HG02870 (cell line): ENCODE data around the gene FKRP.

Experiments
- ATAC-seq: cut with Tn5 transposase; IDR thresholded peaks from one replicate; pipeline ENCODE4 v1.9.1; 2021; ENCODE audit warnings: mild to moderate bottlenecking, moderate library complexity; ENCODE audit not compliant: unreplicated experiment

FKRP gene

DNA sequence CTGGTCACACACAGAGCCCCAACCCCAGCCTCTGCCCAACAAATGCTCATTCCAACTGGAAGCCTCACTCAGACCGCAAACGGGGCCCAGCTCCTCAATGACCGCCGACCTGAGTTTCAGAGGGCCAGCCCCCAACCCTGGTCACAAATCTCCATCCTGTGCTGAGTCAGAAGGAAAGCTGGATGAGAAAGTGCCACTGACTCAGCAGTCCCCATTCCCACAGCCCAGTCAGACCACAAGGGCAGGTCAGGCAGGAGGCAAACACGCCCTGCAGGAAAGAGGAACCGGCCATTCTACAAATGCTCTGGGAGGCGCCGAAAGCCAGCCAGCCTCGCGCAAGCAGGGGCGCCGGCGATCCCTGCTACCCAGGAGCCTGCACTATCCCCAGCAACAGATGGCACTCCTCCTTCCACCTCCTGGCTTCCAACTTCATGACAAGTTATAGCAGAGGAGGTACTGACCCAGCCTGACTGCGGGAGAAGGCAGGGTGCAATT lies 14.8 kb upstream of the FKRP start:
- no peak for ATAC-seq

DNA sequence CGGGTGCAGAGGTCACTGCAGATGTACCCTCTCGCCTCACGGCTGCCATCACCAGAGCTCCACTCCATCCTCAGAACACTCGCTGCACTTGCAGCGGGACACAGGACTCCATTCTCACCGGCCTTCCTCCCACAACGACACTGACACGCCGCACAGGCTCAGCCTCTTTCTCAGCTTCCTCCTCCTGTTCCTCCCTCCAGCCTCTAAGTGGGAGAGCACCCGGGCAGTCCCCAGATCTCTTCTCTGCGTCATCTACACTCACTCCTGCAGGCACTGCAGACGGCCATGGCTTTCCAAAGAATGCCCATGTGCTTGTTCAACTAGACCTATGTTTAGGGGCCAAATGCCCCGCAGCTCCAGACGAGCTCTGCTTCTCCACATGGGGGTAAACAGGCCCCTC lies 14.3 kb upstream of the FKRP start:
- no peak for ATAC-seq

DNA sequence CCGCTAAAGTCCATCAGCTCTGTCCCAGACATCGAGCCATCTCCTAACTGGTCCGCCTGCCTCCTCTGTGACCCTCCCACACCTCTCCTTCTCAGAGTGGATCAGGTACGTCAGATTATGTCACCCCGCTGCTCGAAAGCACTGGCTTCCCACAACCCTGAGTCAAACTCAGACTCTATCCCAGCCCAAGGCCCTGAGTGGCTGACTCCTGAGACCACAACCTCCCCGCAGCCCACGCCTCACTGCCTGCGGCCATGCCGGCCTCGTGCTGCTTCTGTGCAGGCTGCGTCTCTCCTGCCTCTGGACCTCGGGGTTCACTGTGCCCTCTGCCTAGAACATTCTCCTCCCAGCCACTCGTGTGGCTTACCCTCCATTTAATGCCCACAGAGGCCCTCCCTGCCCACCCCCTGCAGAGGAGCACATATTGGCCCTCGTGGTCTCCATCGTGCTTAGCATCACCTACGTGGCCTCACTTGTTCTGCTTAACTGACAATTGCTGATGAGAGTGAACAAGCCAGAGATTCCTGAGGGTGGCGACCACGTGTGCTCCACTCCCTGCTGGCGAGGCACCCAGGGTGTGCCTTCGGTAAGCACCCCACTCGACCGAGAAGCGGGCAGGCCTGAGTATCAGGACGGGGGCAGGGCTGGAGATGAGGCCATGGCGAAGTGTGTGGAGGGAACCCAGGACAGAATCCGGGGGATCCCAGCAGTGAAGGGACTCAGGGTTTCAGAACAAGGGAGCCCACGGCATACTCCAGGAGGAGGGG lies 13.5 kb upstream of the FKRP start:
- no peak for ATAC-seq

DNA sequence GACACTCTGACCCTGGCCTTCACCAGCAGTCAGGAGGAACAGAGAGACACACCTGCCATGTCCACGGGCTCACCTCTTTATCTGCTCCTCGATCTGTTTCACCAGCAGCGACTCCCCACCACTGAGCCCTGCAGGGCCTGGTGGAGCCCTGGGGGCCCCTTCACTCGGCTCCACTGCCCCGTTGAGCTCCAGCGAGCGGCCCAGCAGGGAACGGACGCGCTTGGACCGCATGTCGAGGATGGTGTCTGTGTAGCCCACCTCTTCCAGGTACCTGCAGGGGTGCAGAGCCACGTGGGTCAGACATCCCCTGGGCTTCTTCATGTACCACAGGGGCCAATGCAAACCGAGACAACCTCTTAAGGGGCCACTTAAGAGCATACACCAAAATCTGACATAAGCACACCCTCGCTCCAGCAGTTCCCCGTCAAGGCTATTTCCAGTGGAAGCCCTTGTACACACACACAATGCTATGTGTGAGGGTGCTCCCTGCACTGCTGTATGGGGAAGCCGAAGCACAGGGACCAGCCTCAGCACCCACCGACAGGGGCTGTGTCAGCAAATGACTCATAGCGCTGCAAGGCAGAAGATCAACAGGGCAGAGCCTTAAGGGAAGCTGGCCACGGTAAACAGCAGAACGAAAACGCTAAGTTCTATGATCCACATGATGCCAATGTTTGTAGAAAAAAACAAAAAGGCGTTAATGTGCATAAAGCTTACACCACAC lies 12.7 kb upstream of the FKRP start:
- no peak for ATAC-seq

DNA sequence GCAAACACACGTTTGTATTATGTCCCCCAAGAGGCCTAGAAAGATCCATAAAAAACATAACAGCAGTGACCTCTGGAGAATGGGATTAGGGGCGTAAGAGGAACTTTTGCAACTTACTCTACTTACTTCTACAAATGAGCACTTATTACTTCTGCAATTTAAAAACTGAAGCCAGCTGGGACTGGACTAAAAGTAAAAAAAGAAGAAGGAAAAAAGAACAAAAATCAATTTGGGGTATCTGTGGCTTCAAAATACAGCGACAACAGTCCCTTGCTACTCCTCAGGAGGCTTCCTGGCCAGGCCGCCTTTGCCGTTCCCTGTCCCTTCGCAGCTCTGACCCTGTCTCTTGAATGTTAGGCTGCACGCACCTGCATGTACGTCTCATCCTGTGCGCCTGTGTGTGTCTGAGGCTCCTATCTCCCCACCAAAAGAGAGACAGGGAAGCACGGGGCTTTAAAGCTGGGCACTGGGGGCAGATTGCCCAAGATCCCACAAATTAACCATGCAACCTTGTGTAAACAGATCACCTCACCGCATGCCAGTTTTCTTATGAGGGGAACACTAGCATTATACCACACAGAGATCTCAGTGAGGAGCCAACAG lies 12.1 kb upstream of the FKRP start:
- no peak for ATAC-seq

DNA sequence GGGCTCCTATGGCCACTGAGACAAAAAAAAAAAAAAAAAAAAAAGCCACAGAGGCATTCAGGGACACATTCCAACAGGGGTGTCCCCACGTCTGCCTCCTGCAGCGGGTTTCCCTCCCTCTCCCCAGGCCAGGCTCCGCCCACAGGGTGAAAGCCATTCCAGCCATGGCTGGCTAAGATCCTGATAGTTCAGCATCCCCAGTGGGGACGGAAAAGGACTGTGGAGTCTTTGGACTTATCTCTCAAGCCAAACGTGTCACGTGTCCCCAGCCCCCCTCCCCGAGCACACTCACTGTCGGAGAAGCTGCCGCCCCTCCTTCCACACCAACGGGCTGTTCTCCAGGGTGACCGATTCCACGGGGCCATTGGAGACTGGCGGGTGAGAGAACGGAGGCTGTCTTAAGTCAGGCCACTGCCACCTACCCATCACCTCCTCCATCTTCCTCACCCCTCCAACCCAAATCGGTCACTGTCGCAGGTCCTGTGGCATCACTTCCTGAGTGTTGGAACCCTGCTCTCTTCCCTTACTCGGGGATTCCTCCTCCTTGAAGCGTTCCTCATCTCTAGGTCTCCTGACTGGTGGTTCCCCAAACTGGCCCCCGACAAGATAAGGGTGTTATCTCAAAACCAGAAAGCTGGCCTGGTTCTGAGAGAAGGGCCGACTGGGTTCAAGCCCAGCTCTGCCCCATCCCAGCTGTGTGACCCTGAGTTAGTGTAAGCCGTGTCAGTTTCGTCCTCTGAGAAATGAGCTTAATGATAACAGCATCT lies 9.1 kb upstream of the FKRP start:
- no peak for ATAC-seq

DNA sequence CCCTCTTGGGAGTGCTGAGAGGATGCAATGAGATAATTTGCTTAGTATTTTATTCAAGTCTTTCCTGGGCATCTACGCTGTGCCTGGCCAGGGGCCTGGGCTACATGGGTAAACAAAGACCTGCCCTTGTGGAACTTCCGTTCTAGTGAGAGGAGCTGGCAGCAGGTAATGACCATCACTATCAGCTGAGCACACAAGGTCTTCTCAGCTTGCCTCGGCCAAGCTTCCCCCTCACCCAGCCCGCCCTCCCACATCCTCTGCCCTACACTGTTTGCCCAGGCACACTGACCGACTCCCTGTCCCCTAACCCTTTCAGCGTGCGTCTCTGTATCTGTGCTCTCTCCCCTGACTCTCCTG lies 8.6 kb upstream of the FKRP start:
- no peak for ATAC-seq

DNA sequence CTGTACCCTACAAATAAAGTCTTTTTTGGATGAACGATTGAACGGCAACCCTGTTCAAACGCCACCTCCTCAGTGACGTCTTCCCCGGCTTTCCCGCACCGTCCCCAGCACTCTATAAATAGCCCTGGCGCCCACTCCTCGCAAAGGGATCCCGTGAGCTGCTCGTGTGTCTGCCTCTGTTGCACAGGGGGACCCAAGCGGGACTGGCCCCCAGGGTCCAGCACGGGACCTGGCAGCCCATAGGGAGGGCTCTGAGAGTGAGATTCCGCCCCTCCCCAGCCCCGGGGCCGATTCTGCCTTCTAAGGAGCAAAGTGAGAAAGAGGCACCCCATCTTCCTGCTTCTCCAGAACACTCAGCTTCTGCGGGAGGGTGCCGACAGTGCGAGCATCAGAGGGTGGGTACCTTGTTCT lies 8.1 kb upstream of the FKRP start:
- ATAC-seq, result no peak

DNA sequence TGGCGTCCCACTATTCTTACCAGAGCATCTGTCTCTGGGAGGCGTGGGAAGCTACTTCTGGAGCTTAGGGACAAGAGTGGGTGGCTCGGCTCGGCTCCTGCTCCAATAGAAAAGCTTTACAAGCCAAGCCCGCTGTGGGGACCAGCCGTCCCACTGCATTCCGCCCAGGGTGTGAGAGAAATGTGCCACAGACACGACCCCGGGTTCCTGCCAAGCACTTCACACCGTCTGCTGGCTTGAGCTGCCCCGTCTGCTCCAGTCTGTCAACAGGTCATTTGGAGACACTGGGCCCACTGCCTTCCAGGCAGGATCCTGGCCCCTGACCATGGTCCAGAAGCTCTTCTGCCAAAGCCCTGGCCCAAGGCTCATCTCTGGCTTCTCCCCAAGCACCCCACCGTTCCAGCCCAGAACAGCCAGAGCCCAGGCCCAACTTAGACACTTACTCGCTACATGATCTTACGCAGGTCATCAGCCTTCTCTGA lies 6.5 kb upstream of the FKRP start:
- ATAC-seq, result no peak

DNA sequence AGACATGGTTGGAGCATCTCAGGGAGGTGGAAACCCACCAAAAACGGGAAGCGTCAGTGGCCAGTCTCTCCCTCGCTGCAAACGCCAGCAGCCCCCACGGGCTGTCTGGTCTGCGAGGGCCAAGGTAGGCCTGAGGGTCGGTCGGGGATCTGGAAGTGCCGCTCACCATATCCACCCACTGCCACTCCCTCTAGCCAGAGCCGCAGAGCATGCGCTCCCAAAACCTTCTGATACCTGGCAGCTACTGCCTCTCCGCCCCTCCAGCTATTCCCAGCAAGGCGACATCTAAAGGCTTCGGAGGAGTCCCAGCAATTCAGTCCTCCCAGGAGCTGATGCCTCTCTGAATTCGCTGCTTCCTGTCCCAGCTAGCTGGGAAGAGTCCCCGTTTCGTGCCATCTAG lies 4.4 kb upstream of the FKRP start:
- no peak for ATAC-seq

DNA sequence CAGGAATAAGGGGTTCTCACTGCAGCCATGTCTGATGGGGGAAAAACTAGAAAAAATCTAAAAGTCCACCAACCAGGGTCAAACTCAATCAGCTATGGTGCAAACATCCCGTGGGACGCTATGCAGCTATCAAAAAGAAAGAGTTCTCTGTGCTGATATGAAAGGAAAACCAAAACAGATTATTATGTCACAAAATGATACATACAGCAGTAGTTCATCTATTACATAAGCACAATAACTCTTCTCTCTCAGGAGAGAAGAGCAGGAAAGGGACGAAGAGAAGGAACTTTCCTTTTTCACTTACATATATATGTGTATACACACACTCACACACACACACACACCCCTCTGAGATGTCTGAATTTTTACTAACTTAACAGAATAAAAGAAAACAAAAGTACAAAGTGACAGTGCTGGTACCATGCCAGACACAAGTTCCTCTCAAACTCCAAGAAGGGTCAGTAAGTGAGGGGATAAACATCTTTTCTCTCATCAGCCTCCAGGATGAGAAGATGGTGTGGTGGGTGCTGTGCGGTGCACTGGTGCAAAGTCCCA lies 2.9 kb upstream of the FKRP start:
- ATAC-seq, result no peak

DNA sequence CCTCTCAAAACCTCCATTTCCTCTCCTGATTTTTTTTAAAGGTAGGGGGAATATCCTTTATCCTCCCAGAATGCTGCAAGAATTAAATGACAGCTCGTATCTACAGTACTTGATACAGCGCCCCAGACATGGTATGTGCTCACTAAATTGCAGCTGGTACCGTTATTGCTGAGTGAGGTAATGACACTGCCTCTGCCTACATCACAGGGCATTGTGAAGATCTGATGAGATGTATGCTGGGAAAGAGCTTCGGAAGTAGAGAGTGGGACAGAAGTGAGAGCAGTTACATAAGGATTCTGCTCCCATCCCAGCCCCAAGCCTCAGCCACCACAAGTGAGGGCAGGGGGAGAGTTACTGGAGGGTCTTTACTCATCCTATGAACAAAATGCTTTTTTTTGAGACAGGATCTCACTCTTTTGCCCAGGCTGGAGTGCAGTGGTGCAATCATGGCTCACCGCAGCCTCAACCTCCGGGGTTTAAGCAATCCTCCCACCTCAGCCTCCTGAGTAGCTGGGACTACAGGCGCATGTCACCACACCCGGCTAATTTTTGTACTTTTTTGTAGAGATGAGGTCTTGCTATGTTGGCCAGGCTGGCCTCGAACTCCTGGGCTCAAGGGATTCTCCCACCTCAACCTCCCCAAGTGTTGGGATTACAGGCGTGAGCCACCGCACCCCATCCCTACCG lies 1.7 kb upstream of the FKRP start:
- no peak for ATAC-seq

DNA sequence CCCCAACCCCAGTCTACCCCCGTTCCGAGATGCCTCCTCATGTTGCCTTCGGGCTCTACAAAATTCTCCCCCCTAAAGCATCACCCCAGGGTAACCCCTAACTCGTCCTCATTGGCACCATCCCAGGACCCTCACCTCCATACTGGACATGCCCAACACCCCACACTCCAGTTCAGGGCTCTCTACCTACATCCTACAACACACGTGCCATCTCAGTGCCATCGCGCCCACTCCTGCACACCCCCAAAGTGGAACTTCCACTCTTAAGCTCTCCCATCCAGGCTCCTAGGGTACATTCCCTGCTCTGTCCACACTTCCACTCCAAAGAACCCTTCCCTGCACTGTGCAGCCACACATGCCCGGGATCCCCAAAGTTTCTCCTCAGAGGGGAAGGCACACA lies 827 bp upstream of the FKRP start:
- no peak for ATAC-seq

DNA sequence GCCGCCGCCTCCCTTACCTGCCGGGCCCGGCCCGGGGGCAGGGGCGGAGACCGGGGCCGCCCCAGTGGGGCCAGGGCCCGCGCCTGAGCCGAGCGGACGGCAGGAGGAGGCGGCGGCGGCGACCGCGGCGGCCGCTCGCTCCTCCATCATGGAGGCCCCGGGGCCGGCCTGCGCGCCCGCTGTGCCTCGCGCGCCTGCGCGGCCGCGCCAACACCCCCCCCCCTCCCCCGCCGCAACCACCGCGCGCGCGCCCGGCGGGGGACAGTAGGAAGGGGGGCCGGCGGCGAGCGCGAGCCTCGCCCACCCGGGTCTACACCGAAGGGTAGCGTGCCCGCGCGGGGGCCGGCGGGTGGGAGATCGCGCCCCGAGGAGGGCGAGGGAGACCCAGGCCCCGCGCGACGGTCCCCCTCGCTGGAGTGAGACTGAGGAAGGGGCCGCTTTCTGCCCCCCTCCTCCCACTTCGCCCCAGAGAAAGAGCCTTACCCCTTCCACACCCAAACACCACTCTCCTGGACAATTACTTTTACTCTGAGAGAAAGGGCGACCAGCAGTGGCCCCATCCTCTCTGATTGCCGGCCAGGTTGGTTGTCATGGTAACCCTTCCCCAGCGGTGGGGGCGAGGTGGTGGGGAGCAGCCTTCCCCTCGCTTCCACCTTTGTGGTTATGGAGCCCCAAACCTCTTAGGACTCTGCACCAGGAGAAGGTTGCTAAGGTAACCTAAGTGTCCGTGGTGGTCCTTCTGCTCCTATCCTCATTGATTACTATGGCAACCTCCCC lies 612 bp downstream of the FKRP start, which contains the start of gene STRN4:
STRN4 (minus strand) TSS at position 170 of the 777 bp plus-strand sequence; CDS start at position 150, 20 bp downstream.
- no peak for ATAC-seq

DNA sequence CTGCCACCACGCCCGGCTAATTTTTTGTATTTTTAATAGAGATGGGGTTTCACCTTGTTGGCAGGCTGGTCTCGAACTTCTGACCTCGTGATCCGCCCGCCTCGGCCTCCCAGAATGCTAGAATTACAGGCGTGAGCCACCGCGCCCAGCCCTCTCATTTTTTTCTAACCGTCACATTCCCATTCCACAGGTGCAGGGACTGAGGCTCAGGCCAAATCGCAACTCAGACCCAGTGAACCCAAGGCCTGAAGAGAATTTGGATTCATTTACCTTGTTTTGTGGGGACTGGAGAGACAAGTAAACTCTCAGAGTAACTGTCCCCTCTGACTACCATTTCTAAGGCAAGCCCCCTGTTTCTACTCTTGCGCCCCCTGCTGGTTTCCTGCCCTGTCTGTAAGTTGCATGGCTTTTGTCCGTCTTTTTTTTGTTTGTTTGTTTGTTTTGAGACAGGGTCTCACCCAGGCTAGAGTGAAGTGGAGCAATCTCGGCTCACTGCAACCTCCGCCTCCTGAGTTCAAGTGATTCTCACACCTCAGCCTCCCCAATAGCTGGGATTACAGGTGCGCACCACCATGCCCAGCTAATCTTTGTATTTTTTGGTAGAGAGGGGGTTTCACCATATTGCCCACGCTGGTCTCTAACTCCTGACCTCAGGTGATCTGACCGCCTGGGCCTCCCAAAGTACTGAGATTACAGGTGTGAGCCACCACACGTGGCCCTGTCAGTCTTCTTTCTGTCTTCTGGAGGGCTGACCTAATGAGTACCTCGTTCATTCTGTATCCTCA lies 2.7 kb downstream of the FKRP start:
- no peak for ATAC-seq

DNA sequence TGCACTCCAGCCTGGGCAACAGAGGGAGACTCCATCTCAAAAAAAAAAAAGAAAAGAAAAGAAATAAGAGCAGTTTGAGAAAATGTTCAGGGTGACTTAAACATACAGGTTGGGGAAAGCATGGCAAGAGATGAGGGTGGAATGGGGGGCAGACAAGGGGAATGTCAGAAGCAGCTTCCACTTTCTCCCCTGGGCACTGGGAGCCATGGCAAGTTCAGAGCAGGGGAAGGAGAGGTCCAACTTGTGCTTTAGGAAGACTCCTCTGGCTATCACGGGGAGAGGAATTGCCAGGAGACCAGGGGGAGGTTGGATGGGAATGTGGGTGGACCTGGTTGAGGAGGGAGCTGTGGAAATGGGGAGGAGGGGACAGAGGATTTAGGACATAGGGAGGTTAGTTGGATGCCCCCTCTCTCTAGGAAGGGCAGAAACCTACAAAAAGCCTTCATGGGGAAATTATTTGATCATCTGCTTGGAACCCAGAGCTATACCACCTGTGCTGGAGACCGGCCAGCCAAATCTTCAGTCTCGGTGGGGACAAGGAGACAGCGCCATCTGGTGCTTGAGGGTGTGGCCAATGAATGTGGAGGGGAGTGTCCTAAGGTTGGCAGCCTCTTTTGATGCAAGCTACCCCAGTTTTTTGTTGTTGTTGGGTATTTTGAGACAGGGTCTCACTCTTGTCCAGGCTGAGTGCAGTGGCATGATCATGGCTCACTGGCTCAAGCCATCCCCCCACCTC lies 7.7 kb downstream of the FKRP start:
- no peak for ATAC-seq

DNA sequence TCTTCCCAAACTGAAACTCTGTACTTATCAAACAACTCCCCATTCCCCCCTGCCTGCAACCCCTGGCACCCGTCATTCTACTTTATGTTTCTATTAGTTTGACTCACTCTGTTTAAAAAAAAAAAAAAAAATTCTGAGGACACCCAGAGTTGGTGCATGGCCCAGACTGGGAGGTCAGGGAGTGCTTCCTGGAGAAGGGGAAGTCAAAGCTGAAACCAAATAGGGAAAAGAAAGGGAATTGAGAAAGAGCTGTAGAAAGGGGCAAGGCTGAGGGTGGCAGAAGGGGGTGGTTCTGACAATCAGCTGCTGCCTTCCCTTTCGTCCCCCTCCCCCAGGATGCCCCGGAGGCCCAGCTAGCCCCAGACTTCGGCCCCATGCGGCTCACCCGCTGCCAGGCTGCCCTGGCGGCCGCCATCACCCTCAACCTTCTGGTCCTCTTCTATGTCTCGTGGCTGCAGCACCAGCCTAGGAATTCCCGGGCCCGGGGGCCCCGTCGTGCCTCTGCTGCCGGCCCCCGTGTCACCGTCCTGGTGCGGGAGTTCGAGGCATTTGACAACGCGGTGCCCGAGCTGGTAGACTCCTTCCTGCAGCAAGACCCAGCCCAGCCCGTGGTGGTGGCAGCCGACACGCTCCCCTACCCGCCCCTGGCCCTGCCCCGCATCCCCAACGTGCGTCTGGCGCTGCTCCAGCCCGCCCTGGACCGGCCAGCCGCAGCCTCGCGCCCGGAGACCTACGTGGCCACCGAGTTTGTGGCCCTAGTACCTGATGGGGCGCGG lies 9.4 kb downstream of the FKRP start:
- no peak for ATAC-seq
